ENCODE results near the gene ISG20. TPM values are rescaled to one million over a fixed set of nuclear protein-coding genes. Genes with fewer than 3 reads are reported as not detected.

Gene ISG20
- polyA plus RNA-seq, 2 of the 4 experiments (the other 2 are of a cell fraction): 7.2 to 47.4 TPM

DNA sequence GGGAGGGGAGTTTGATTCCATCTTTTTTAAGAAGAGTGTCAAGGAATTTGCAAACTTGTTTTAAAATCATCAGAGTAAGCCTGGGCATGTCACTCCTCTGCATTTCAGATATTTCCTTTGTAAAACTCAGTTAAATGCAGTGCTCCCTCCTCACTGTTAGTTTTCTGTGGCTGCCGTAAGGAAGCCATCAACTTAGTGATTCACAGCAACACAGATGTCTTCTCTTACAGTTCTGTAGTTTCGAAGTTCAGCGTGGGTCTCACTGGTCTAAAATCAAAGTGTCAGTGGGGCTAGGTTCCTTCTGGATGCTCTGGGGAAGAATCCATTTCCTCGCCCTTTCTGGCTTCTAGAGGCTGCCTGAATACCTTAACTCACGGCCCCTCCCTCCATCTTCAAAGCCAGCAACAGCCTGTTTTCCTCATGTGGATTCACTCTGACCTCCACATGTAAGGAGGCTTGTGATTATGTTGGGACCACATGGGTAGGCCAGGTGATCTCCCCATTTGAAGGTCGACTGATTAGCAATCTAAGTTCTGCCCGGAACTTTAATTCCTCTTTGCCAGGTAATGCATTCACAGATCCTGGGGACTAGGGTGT, 12.4 kb downstream of the ISG20 start:
- POLR2A ChIA-PET: no interaction called here
- FAIRE-seq (no peak), ATAC-seq (no peak), DNase-seq (ENCODE audit: low read depth in 1 of 2, low spot score in 1 of 2) (no peak)
- no peak overlapping the region for H3K4me3 ChIP-seq
- H3K9me3 ChIP-seq: no peaks in the 10 kb centered on the region
- TF ChIP-seq FOSB (CRISPR knock-in tag; IDR thresholded peaks at IDR 0.05) (no peak), KDM5A (IDR thresholded peaks at IDR 0.05) (no peak), EP300 (IDR thresholded peaks at IDR 0.05) (no peak), MAFK (IDR thresholded peaks at IDR 0.05; ENCODE audit: partially characterized antibody) (no peak)
- TF ChIP-seq, protein P1, sequence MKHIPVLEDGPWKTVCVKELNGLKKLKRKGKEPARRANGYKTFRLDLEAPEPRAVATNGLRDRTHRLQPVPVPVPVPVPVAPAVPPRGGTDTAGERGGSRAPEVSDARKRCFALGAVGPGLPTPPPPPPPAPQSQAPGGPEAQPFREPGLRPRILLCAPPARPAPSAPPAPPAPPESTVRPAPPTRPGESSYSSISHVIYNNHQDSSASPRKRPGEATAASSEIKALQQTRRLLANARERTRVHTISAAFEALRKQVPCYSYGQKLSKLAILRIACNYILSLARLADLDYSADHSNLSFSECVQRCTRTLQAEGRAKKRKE (CRISPR knock-in tag; IDR thresholded peaks at IDR 0.05; ENCODE audit: low read depth): no peak
- TF ChIP-seq, protein P2, sequence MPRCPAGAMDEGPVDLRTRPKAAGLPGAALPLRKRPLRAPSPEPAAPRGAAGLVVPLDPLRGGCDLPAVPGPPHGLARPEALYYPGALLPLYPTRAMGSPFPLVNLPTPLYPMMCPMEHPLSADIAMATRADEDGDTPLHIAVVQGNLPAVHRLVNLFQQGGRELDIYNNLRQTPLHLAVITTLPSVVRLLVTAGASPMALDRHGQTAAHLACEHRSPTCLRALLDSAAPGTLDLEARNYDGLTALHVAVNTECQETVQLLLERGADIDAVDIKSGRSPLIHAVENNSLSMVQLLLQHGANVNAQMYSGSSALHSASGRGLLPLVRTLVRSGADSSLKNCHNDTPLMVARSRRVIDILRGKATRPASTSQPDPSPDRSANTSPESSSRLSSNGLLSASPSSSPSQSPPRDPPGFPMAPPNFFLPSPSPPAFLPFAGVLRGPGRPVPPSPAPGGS (IDR thresholded peaks at IDR 0.05): no peak
- CTCF ChIA-PET: interaction anchor here (1.1 to 10.1 kb wide), 3 partner anchors 38 to 227 kb away, joined by 3 to 297 read pairs (median 3); no protein-coding TSS in a partner anchor
- peaks cover 19% of the 10 kb centered on the region for H3K4me1 ChIP-seq
- 81% methylated on average over 7 of the region's 7 CpGs for WGBS (ENCODE audit: missing lambda C conversion rate)
- H3K4me2 ChIP-seq: no peak overlapping the region
- no peak overlapping the region for H3K27ac ChIP-seq

DNA sequence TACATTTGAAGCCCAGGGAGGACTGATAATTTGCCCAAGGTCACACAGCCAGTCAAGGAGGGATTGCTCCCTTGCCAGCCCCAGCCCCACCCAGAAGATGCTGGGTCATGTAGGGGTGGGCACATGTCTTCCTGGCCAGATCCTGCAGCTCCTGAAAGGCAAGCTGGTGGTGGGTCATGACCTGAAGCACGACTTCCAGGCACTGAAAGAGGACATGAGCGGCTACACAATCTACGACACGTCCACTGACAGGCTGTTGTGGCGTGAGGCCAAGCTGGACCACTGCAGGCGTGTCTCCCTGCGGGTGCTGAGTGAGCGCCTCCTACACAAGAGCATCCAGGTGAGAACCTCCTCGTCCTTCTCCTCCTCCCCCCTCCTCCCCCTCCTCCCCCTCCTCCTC, 13.2 kb downstream of the ISG20 start:
- Histone ChIP-seq H3K27ac (no peak overlapping the region), H3K4me1 (peaks cover 19% of the 10 kb centered on the region), H3K4me3 (no peak overlapping the region), H3K9me3 (no peaks in the 10 kb centered on the region), H3K4me2 (no peak overlapping the region)
- 86% methylated on average over 9 of the region's 9 CpGs for WGBS (ENCODE audit: missing lambda C conversion rate)
- FAIRE-seq (no peak), ATAC-seq (no peak), DNase-seq (ENCODE audit: low read depth in 1 of 2, low spot score in 1 of 2) (no peak)
- CTCF ChIA-PET: interaction anchor here (1.1 to 10.1 kb wide), 2 partner anchors 38 to 184 kb away, joined by 3 to 297 read pairs; no protein-coding TSS in a partner anchor
- POLR2A ChIA-PET: no interaction called here
- TF ChIP-seq CBX2 (IDR thresholded peaks at IDR 0.05; ENCODE audit: borderline replicate concordance, low read depth) (no peak), BHLHE40 (IDR thresholded peaks at IDR 0.05; ENCODE audit: low read depth, low read length) (no peak), ZNF302 (CRISPR knock-in tag; IDR thresholded peaks at IDR 0.05) (no peak), NR3C1 (IDR thresholded peaks at IDR 0.05) (no peak), HEYL (CRISPR knock-in tag; IDR thresholded peaks at IDR 0.05) (no peak), EHMT2 (IDR thresholded peaks at IDR 0.05; ENCODE audit: low read depth) (no peak), CBX8 (IDR thresholded peaks at IDR 0.05) (no peak), ZSCAN20 (CRISPR knock-in tag; IDR thresholded peaks at IDR 0.05) (no peak), JUN (IDR thresholded peaks at IDR 0.05) (no peak), ZC3H11A (IDR thresholded peaks at IDR 0.05) (no peak), SREBF2 (IDR thresholded peaks at IDR 0.05) (no peak)
- TF ChIP-seq, protein P3, sequence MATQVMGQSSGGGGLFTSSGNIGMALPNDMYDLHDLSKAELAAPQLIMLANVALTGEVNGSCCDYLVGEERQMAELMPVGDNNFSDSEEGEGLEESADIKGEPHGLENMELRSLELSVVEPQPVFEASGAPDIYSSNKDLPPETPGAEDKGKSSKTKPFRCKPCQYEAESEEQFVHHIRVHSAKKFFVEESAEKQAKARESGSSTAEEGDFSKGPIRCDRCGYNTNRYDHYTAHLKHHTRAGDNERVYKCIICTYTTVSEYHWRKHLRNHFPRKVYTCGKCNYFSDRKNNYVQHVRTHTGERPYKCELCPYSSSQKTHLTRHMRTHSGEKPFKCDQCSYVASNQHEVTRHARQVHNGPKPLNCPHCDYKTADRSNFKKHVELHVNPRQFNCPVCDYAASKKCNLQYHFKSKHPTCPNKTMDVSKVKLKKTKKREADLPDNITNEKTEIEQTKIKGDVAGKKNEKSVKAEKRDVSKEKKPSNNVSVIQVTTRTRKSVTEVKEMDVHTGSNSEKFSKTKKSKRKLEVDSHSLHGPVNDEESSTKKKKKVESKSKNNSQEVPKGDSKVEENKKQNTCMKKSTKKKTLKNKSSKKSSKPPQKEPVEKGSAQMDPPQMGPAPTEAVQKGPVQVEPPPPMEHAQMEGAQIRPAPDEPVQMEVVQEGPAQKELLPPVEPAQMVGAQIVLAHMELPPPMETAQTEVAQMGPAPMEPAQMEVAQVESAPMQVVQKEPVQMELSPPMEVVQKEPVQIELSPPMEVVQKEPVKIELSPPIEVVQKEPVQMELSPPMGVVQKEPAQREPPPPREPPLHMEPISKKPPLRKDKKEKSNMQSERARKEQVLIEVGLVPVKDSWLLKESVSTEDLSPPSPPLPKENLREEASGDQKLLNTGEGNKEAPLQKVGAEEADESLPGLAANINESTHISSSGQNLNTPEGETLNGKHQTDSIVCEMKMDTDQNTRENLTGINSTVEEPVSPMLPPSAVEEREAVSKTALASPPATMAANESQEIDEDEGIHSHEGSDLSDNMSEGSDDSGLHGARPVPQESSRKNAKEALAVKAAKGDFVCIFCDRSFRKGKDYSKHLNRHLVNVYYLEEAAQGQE (IDR thresholded peaks at IDR 0.05): no peak
- TF ChIP-seq, protein P4, sequence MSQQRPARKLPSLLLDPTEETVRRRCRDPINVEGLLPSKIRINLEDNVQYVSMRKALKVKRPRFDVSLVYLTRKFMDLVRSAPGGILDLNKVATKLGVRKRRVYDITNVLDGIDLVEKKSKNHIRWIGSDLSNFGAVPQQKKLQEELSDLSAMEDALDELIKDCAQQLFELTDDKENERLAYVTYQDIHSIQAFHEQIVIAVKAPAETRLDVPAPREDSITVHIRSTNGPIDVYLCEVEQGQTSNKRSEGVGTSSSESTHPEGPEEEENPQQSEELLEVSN (IDR thresholded peaks at IDR 0.05; ENCODE audit: borderline replicate concordance, low read depth): no peak
- TF ChIP-seq, protein P5, sequence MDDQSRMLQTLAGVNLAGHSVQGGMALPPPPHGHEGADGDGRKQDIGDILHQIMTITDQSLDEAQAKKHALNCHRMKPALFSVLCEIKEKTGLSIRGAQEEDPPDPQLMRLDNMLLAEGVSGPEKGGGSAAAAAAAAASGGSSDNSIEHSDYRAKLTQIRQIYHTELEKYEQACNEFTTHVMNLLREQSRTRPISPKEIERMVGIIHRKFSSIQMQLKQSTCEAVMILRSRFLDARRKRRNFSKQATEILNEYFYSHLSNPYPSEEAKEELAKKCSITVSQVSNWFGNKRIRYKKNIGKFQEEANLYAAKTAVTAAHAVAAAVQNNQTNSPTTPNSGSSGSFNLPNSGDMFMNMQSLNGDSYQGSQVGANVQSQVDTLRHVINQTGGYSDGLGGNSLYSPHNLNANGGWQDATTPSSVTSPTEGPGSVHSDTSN (IDR thresholded peaks at IDR 0.05): no peak
- TF ChIP-seq, protein P6, sequence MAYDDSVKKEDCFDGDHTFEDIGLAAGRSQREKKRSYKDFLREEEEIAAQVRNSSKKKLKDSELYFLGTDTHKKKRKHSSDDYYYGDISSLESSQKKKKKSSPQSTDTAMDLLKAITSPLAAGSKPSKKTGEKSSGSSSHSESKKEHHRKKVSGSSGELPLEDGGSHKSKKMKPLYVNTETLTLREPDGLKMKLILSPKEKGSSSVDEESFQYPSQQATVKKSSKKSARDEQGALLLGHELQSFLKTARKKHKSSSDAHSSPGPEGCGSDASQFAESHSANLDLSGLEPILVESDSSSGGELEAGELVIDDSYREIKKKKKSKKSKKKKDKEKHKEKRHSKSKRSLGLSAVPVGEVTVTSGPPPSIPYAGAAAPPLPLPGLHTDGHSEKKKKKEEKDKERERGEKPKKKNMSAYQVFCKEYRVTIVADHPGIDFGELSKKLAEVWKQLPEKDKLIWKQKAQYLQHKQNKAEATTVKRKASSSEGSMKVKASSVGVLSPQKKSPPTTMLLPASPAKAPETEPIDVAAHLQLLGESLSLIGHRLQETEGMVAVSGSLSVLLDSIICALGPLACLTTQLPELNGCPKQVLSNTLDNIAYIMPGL (CRISPR knock-in tag; IDR thresholded peaks at IDR 0.05; ENCODE audit: borderline replicate concordance): no peak
- TF ChIP-seq, protein P2 (IDR thresholded peaks at IDR 0.05): no peak

Measured in A549 (cell line).